ENCODE measurements around the gene ZCWPW2.

DNA sequence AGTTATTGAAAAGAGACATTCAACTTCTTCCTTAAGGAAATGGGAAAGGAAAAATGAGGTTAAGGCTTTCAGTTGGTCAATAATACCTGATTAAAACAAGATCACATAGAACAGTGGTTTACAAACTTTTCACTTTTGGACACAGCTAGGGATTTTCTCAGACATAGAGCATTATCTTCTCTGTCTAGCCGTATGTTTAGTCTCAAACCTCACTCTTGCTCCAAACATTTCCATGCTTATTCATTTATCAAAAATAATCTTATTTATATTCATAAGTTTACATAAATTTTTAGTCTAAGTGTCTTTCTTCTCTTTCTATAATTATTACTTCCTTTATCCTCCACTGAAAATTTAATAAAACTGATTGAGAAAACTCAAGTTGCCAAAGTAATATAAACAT is 114.3 kb downstream of the ZCWPW2 start:
- TF ChIP-seq, protein P1, sequence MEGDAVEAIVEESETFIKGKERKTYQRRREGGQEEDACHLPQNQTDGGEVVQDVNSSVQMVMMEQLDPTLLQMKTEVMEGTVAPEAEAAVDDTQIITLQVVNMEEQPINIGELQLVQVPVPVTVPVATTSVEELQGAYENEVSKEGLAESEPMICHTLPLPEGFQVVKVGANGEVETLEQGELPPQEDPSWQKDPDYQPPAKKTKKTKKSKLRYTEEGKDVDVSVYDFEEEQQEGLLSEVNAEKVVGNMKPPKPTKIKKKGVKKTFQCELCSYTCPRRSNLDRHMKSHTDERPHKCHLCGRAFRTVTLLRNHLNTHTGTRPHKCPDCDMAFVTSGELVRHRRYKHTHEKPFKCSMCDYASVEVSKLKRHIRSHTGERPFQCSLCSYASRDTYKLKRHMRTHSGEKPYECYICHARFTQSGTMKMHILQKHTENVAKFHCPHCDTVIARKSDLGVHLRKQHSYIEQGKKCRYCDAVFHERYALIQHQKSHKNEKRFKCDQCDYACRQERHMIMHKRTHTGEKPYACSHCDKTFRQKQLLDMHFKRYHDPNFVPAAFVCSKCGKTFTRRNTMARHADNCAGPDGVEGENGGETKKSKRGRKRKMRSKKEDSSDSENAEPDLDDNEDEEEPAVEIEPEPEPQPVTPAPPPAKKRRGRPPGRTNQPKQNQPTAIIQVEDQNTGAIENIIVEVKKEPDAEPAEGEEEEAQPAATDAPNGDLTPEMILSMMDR (IDR thresholded peaks at IDR 0.05): no peak
- TF ChIP-seq POLR2A (IDR thresholded peaks at IDR 0.05): no peak

Measured in lower leg skin (tissue), 3 donors.